ENCODE measurements around the gene ZNF692.

GRCh38 chr1:248851390-248851789, 7.5 kb downstream of the ZNF692 start:
- TF ChIP-seq, protein P1, sequence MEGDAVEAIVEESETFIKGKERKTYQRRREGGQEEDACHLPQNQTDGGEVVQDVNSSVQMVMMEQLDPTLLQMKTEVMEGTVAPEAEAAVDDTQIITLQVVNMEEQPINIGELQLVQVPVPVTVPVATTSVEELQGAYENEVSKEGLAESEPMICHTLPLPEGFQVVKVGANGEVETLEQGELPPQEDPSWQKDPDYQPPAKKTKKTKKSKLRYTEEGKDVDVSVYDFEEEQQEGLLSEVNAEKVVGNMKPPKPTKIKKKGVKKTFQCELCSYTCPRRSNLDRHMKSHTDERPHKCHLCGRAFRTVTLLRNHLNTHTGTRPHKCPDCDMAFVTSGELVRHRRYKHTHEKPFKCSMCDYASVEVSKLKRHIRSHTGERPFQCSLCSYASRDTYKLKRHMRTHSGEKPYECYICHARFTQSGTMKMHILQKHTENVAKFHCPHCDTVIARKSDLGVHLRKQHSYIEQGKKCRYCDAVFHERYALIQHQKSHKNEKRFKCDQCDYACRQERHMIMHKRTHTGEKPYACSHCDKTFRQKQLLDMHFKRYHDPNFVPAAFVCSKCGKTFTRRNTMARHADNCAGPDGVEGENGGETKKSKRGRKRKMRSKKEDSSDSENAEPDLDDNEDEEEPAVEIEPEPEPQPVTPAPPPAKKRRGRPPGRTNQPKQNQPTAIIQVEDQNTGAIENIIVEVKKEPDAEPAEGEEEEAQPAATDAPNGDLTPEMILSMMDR (IDR thresholded peaks at IDR 0.05): no peak
- TF ChIP-seq POLR2A (IDR thresholded peaks at IDR 0.05): no peak

Measured in esophagus squamous epithelium (tissue), 4 donors.